ENCODE results near the gene ERICH6B.
"Not testable (repeated sequence)": the region's sequence is repeated elsewhere in the genome, so short reads cannot be mapped to it uniquely, and the experiment has no call there.

DNA sequence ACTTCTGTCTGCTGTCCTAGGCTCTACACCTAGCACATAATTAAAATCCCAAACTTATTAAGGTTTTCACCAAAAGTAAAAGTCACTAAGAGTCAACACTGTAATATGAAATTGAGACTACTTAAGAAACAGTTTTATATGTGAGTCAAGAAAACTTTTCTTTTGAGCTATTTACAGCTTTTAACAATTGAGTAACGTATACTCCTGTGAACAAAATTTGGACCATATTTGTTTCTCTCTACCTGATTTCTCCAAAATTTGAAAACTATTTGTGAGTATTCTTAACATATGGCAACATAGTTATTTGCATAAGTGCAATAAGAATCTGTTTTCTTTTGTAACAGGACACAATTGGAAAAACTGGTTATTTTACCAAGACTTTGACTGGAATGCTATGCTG is 26.6 kb upstream of the ERICH6B start:
- TF ChIP-seq YY1, RAD21, SP1 (IDR thresholded peaks at IDR 0.05): not testable (repeated sequence)
- TF ChIP-seq, protein P1, sequence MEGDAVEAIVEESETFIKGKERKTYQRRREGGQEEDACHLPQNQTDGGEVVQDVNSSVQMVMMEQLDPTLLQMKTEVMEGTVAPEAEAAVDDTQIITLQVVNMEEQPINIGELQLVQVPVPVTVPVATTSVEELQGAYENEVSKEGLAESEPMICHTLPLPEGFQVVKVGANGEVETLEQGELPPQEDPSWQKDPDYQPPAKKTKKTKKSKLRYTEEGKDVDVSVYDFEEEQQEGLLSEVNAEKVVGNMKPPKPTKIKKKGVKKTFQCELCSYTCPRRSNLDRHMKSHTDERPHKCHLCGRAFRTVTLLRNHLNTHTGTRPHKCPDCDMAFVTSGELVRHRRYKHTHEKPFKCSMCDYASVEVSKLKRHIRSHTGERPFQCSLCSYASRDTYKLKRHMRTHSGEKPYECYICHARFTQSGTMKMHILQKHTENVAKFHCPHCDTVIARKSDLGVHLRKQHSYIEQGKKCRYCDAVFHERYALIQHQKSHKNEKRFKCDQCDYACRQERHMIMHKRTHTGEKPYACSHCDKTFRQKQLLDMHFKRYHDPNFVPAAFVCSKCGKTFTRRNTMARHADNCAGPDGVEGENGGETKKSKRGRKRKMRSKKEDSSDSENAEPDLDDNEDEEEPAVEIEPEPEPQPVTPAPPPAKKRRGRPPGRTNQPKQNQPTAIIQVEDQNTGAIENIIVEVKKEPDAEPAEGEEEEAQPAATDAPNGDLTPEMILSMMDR (IDR thresholded peaks at IDR 0.05; ENCODE audit: low read depth, low read length, missing input control), result not testable (repeated sequence)
